Activated CD8-positive, alpha-beta memory T cell treated with anti-CD3 and anti-CD28 coated beads for 1 hour (primary cell): ENCODE data around the gene ABTB2.
A peak's percentile ranks its signal among the peaks of the same experiment; 100 is the strongest.
"Not testable (repeated sequence)": the region's sequence is repeated elsewhere in the genome, so short reads cannot be mapped to it uniquely, and the experiment has no call there.

Source experiments
- DNase-seq, 2 donors: peaks; one replicate each; pipeline ENCODE4 v3.0.0-alpha.2; 2020; ENCODE audit warnings: low read depth in 1 of 2; ENCODE audit errors: extremely low read depth in 1 of 2

ABTB2 gene

DNA sequence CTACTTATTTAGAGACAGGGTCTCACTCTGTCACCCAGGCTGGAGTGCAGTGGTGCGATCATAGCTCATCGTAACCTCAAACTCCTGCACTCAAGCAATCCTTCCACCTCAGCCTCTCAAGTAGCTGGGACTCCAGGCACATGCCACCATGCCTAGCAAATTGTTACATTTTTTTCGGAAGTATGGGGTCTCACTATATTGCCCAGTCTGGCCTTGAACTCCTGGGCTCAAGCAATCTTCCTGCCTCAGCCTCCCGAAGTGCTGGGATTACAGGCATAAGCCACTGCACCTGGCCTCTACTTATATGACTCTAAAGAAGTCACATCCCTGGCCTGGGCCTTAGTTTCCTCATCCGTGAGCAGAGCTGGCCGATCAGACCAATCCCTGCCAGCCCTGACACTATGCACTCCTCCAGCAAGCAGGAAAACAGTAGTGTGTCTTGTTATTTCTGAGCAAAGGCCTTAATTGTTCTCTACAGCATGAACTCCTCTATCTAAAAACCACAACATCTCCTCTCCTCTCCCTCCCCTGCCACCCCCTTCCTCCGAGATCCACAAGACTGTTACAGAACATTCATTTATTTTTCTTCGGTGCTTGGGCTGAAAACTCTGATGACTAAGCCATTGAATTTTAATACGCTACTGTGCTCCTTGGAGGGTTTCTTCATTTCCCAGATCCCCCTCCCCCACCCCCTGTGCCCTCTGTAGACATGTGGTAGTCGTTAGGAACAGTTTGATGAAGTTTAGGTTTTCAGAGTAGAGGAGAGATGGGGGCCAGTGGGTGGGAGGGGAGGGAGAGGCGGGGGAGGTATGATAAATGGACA, 91.5 kb downstream of the ABTB2 start:
- DNase-seq = no peak

- no peak for DNase-seq
Measured at GRCh38 chr11:34264303-34265110, 93.3 kb downstream of the ABTB2 start.

DNA sequence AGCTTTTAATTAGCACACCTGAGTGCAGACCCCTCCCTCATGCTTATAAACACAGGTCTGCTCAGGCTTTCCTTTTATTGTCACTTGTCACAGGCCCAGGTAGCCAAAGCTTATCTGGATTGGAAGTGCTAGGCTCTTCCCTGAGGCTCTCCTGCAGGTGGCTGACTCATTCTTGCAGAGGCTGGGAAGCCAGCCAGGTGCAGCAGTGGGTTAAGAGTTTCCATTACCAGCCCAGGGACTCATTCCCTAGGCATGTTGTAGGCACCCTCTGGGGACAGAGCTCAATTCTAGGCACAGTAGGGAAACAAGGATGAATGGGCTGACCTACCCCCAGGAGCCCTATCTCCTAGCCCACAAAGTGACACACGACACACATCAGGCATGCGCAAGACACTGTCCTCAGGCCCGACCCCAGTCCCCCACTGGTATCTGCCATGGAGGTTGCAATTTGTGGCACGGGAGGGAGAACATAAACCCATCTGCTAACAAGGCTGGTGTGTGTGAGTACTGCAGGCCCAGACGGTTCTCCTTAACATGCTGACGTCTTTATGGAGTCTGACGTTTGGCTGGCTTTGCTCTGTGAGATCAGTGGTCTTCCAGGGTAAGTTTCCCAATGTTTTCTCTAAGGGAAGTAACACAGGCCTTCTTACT, 94.2 kb downstream of the ABTB2 start:
- no peak for DNase-seq

DNA sequence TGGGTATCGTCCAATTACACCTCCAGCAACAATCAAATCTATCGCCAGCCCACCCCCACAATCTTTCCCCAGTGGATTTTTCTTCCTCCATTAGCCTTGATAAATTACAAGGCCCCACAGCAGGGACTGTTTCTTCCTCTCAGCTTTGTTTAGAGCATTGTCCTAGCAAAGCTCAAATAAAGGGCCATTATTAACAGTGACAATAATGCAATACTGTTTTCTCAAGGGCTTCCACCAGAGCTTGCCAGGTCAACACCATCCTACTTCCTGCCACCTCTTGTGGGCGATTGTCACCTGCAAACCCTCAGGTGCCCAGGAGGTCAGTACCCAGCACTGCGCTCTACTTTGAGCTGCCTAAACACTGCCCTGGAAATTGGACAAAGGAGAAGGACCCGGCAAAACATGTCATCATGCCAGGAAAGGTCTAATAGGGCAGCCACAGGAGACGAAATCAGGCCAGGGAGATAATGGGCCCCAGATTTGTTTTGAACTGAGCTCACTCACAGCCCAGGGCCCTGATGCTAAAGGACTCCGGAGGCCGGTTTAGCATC, 95.2 kb downstream of the ABTB2 start:
- no peak for DNase-seq

DNA sequence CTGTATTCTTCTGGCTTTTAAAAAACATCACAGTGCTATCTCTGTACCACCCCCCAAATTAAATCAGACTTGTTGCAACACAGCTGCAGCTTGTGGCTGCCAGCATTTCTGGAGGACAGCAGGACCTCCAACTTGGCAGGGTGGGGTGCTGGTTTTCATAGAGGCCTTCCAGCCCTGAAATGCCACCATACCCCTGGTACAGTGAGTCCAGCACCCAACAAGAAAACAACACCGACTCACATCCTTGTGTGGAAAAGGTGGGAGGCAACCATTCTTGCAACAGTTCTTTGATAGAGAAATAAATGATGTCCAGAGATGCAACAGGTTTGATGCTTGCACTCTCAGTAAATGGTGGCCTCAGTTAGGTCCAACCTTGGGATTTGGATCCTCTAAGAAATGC, 96.0 kb downstream of the ABTB2 start:
- DNase-seq = no peak

DNA sequence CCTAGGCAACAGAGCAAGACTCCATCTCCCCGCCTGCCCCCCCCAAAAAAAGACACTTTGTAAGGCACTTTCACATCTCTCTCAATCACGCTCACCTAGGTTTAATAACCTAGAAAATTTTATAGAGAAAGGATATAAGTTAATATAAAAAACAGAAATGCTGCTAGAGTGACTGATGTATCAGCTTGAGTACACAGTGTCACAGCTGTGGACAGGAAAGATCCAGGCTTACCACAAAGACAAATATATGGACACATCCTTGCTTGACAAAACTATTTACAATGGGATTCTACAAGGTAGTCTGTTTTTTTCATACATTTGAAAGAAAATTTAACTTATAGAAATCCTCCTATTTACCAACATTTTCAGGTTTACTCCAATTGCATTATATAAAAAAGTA, 96.7 kb downstream of the ABTB2 start:
- no peak for DNase-seq

- DNase-seq = no peak
Measured at GRCh38 chr11:34260072-34260575, 97.7 kb downstream of the ABTB2 start.

GRCh38 chr11:34259087-34259486, 98.7 kb downstream of the ABTB2 start:
- no peak for DNase-seq

DNA sequence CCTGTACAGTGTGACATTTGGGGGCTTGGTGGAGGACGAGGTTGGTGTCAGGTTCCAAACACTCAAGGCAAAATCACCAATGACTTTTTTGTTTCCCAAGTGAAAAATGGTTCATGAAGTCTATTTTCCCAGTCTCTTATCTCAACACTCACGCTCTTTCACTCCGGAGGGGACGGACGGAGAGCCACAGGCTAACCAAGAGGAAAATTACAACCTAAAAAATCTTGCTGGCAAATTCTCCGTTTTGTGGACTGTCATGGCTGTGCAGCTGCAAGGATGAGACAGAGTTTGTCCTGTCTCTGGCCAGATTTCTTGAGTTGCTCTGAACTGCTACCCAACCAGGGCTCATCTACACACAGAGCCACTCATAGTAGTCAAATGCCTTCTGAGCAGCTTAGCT, 101.2 kb downstream of the ABTB2 start:
- no peak for DNase-seq

DNA sequence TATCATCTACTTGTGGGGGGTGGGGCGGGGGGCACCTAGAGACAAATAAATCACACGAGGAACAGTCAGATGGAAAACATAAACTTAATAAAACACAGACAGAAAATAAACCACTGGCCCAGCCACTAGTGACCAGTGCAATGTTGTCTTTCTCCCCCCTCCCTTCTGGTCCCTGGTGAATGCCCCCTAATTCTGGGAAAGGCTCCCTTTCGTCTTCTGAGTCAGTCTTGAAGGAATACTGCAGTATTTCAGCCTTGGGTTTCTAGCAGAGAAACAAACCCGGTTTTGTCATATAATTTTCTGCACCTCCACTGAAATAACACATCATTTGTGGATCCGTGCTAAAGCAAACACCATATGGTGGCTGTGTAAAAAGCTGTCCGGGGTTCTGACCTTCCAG, 101.7 kb downstream of the ABTB2 start:
- DNase-seq = no peak

- no peak for DNase-seq
Measured at GRCh38 chr11:34255101-34255500, 102.7 kb downstream of the ABTB2 start.

- no peak for DNase-seq
Measured at GRCh38 chr11:34254011-34254410, 103.8 kb downstream of the ABTB2 start.

DNA sequence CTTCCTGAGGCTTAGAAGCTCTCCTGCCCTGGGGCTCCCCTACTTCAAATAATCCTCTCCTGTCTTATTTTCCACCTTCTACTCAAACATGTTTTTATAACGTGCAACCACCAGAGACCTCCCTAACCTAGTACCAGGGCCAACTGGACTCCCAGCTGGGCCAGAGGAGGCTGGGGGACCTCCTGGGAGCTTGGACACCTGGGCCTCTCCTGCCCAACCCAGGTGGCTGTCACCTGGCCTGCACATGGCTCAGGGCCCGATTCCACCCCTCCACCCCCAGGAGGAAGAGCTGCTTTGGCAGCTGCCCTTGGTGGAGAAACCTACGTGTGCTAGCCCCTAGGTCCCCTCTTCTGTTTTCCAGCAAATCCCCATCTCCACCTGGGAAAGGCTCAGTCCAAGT, 105.2 kb downstream of the ABTB2 start:
- no peak for DNase-seq

DNA sequence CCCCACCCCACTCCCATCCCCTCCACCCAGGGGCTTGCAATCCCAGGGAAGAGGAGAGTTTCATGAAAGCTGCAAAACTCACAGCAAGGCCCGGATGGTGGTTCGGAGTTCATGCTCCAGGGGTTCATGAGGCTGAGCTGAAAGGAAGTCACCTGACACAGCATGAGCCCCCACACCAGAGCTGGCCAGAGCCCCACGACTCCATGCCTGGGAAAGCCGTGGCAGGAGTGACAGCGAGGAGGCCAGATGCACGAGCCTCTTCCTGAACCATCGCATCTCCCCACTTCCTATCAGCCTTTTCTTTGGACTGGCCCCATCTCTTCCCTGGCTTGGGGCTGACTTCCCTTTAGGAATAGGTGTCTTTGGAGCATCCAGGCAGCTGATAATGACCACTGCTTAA, 105.8 kb downstream of the ABTB2 start:
- DNase-seq = no peak

- DNase-seq = no peak
Measured at GRCh38 chr11:34251589-34251980, 106.2 kb downstream of the ABTB2 start.

DNA sequence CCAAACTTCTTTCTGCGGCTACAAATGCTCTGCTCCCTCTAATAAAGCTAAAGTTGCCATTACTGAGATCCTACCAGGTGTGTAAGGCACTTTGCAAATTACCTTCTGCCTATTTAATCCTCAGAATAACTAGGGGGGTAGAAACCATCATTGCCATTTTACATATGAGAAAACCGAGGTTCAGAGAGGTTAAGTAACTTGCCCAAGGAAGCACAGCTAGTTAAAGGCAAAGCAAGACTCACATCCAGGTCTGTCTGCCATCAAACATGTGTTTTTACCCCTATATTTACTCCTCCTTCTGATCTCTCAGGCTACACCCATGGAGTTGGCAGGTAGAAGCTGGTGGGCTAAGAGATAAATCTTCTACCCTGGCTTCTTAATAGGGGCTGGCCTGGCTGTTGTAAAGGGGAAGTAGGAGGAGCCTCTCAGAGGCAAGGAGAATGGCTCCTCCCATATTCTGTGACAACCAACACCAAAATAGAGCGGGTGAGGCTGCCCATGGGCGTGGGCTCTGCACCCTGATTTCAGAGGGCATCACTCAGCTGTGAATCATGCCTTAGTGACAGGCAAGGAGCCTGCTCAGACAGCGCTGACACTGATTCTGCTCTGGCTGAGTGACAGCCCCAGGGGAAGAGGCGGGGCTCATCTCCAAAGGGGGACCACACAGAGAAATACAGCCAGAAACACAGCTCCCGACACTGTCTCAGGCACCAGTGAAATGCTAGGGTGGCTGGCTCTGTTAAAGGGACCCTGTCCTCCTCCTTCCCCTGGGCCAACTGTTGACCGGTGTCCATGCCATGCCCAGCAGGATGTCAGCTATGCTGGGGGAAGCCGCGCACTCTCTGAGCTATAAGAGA, 106.8 kb downstream of the ABTB2 start:
- DNase-seq = peak; percentile 54

GRCh38 chr11:34250211-34250610, 107.6 kb downstream of the ABTB2 start:
- no peak for DNase-seq

GRCh38 chr11:34249439-34249838, 108.4 kb downstream of the ABTB2 start:
- DNase-seq = no peak

- DNase-seq = not testable (repeated sequence)
Measured at GRCh38 chr11:34246511-34246910, 111.3 kb downstream of the ABTB2 start.

DNA sequence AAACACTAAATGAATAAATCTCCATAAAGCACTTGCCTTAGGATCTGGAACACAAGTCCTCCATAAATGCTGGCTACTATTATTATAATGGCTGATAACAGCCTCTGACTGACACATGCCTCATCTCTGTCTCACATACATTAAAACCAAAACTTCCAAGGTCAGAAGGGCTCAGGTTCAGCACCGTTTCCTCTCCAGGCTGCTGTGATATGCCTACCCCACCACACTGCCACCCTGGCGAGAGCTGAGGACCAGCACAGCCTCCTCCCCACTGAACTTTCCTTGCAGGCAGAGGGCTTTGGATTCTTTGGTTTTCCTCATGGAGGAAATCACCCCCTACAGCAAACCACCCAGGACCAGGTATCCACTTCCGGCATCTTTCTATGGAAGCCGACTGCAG, 112.8 kb downstream of the ABTB2 start:
- DNase-seq = no peak
